SK-N-MC (cell line): Measurements from ENCODE around the gene S1PR4.

ENCODE experiments used
- EZH2 ChIP-seq: fragments of 200-600 bp; sonication (generic); IDR thresholded peaks from one replicate; pipeline ENCODE4 v1.6.1; 2017; ENCODE audit warnings: antibody characterized with exemption
- POLR2AphosphoS5 ChIP-seq: IDR thresholded peaks from 2 replicates; pipeline ENCODE4 v1.6.1; 2012; ENCODE audit warnings: mild to moderate bottlenecking, low read depth, low read length, borderline replicate concordance

GRCh38 chr19:3135961-3136683, 42.4 kb upstream of the S1PR4 start, which contains the start of gene GNA15:
- TF ChIP-seq EZH2 (no peak), POLR2AphosphoS5 (no peak)
